ENCODE results near the gene NDUFS7. TPM values are rescaled to one million over a fixed set of nuclear protein-coding genes. Genes with fewer than 3 reads are reported as not detected.

The NDUFS7 gene
- total and polyA plus RNA-seq, 12 donors, result 248 to 498 (median 377) TPM

DNA sequence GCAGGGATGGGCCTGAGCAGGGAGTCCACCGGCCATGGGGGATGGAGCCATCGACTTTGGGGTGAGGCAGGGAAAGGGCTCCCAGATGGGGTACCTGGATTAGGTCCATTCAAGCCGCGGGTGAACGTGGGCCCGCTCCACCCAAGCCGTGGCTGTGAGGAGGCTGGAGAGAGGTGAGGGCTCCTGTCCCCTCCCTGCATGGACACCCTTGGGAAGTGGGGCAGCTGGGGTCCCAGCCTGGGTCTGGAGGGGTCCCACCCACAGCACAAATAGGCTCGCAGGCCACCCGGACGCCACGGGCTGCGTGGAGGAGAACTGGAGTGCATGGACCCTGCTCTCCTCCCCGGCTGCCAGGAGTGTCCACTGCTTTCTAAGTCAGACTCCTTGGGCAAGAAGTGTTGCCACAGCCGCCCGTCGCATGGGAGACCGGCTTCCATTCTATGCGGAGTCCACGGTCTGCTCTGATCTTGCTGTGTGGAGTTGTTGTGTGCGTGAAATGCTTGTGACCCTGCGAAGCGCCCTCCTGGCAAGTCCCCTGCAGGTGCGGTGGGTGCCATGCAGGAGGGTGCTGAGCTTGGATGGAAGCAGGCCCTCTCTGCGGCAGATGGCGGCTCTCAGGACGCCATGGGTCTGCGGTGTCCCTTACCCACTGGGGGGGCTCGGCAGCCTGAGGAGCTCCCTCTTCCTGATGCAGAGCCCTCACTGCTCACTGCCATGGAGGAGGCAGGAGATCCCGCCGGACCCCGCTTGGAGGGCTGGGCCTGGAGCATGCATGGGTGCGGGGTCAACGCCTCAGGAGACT lies 25.7 kb downstream of the NDUFS7 start:
- peaks cover 0 to 27% (median 3%) of the 10 kb centered on the region in 9 donors for H3K36me3 ChIP-seq
- H3K27me3 ChIP-seq, result no peaks in the 10 kb centered on the region
- no peaks in the 10 kb centered on the region for H3K9me3 ChIP-seq
- DNase-seq, result no peak
- ATAC-seq, result peak in 1 of 8 donors; percentile 1
- peak overlapping the region in 9 of 10 donors; percentile 94 to 99 (median 98) for H3K27ac ChIP-seq
- WGBS, 2 donors, result 55 to 56% methylated on average over 33 of the region's 33 CpGs
- intact Hi-C loops (cut with DNase I), result loop anchor here in 4 of 10 donors (10.0 kb wide), 1 partner anchor 135 kb away; the partner anchor contains the start of gene FAM174C (in 4 of the 4)
- H3K4me1 ChIP-seq, result peaks cover 41 to 68% (median 61%) of the 10 kb centered on the region in 9 donors
- H3K4me3 ChIP-seq, result peak overlapping the region; percentile 68 to 100 (median 99)
- TF ChIP-seq, protein P1, sequence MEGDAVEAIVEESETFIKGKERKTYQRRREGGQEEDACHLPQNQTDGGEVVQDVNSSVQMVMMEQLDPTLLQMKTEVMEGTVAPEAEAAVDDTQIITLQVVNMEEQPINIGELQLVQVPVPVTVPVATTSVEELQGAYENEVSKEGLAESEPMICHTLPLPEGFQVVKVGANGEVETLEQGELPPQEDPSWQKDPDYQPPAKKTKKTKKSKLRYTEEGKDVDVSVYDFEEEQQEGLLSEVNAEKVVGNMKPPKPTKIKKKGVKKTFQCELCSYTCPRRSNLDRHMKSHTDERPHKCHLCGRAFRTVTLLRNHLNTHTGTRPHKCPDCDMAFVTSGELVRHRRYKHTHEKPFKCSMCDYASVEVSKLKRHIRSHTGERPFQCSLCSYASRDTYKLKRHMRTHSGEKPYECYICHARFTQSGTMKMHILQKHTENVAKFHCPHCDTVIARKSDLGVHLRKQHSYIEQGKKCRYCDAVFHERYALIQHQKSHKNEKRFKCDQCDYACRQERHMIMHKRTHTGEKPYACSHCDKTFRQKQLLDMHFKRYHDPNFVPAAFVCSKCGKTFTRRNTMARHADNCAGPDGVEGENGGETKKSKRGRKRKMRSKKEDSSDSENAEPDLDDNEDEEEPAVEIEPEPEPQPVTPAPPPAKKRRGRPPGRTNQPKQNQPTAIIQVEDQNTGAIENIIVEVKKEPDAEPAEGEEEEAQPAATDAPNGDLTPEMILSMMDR (IDR thresholded peaks at IDR 0.05), result no peak

DNA sequence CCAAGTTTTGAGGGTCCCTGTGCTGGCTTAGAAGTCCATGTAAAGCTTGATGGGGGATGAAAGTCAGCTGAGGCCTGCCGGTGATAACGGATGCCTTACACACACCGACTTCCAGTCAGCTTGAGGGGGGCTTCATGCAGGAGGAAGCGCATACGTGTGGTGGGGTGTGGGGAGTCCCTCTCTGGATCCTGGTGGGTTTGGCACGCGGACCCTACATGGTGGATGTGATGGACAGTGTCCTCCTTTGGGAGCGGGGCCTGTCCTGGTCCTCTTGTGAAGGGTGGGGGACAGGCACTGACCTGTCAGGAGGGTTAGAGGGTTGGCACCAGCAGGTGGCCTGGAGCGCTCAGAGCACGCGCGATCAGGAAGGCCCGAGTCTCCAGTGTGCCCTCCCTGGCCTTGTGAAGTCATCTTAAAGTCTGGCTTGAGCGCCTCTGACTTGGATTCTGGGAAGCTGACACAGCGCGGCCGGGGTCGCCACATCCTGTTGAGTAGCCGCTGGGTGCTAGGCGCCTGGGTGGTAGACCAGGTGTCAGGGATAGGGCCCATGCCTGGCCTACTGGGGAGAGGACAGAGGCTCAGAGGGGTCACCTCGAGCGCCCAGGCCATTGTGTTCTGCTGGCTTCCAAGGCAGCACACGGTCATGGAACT lies 26.6 kb downstream of the NDUFS7 start:
- ATAC-seq (no peak), DNase-seq (no peak)
- WGBS, 2 donors, result 70 to 72% methylated on average over 23 of the region's 23 CpGs

DNA sequence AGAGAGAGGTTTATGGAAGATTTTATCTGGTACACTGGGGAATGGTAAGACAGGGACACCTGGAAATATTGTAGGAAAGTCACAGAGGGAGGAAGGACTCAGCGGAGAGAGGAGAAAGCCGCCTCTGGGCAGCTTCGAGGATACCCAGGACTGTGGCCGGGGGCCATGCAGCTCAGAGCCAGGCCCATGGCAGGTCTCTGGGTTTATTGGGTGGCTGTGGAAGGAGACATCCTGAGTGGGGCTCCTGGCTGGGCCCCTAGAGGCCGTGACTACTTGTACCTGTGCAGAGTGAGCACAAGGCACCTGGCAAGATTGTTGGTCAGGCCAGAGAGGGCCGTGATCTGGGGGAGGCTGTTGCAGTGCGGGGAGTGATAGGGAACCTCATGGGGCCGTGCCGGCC lies 27.1 kb downstream of the NDUFS7 start:
- H3K36me3 ChIP-seq, result peaks cover 0 to 29% (median 3%) of the 10 kb centered on the region in 9 donors
- TF ChIP-seq, protein P1 (IDR thresholded peaks at IDR 0.05), result no peak
- DNase-seq (no peak), ATAC-seq (no peak)
- H3K9me3 ChIP-seq, result no peaks in the 10 kb centered on the region
- intact Hi-C loops (cut with DNase I), result loop anchor here in 1 of 10 donors (10.0 kb wide), 1 partner anchor 136 kb away; the partner anchor contains the start of gene FAM174C
- H3K4me1 ChIP-seq, result peaks cover 46 to 80% (median 75%) of the 10 kb centered on the region in 9 donors
- H3K27me3 ChIP-seq, result no peaks in the 10 kb centered on the region
- 62 to 67% methylated on average over 9 of the region's 9 CpGs for WGBS, 2 donors
- H3K4me3 ChIP-seq, result peak overlapping the region in 3 of 10 donors; percentile 13 to 99 (median 99)
- peak overlapping the region in 9 of 10 donors; percentile 60 to 99 (median 78) for H3K27ac ChIP-seq

More for the DNA sequence above, 26.6 kb downstream of the NDUFS7 start:
- Histone ChIP-seq H3K9me3 (no peaks in the 10 kb centered on the region), H3K27me3 (no peaks in the 10 kb centered on the region), H3K4me3 (peak overlapping the region in 6 of 10 donors; percentile 13 to 100 (median 99)), H3K36me3 (peaks cover 0 to 29% (median 3%) of the 10 kb centered on the region in 9 donors), H3K4me1 (peaks cover 41 to 75% (median 69%) of the 10 kb centered on the region in 9 donors), H3K27ac (peak overlapping the region in 9 of 10 donors; percentile 60 to 99 (median 78))
- intact Hi-C loops (cut with DNase I), result loop anchor here in 1 of 10 donors (10.0 kb wide), 1 partner anchor 135 kb away; the partner anchor contains the start of gene FAM174C
- TF ChIP-seq, protein P1 (IDR thresholded peaks at IDR 0.05), result no peak

All from heart right ventricle (tissue), 16 donors.